MG63 (cell line): ENCODE measurements around the gene REXO2. TPM values are rescaled to one million over a fixed set of nuclear protein-coding genes. Genes with fewer than 3 reads are reported as not detected.
A peak's percentile ranks its signal among the peaks of the same experiment; 100 is the strongest.

Experiments
- DNase-seq: peaks from one replicate; pipeline ENCODE4 v3.0.0-alpha.2; 2020
- H3K27me3 ChIP-seq: fragments of 250-450 bp; sonication (Bioruptor Pico); 2 replicates; pipeline ENCODE4 v1.5.1; 2020; ENCODE audit warnings: mild to moderate bottlenecking, moderate library complexity
- H3K36me3 ChIP-seq: fragments of 250-450 bp; sonication (Bioruptor Pico); 2 replicates; pipeline ENCODE4 v1.5.1; 2020; ENCODE audit warnings: mild to moderate bottlenecking, moderate library complexity
- H3K4me3 ChIP-seq: fragments of 250-450 bp; sonication (Bioruptor Pico); 2 replicates; pipeline ENCODE4 v1.5.1; 2020; ENCODE audit warnings: mild to moderate bottlenecking, moderate library complexity
- H3K9me3 ChIP-seq: fragments of 250-450 bp; sonication (Bioruptor Pico); 2 replicates; pipeline ENCODE4 v1.5.1; 2020; ENCODE audit warnings: mild to moderate bottlenecking, moderate library complexity
- total RNA-seq: library from RNA; depleted of rRNA; stranded (reverse); fragments of >200 nt; shearing (Covaris generic); gene quantifications from 2 replicates; pipeline ENCODE4 v1.2.3, GENCODE V29; 2014; ENCODE audit warnings: low replicate concordance; rRNA removed

REXO2 gene
- total RNA-seq = 172 and 215 TPM in 2 replicates

DNA sequence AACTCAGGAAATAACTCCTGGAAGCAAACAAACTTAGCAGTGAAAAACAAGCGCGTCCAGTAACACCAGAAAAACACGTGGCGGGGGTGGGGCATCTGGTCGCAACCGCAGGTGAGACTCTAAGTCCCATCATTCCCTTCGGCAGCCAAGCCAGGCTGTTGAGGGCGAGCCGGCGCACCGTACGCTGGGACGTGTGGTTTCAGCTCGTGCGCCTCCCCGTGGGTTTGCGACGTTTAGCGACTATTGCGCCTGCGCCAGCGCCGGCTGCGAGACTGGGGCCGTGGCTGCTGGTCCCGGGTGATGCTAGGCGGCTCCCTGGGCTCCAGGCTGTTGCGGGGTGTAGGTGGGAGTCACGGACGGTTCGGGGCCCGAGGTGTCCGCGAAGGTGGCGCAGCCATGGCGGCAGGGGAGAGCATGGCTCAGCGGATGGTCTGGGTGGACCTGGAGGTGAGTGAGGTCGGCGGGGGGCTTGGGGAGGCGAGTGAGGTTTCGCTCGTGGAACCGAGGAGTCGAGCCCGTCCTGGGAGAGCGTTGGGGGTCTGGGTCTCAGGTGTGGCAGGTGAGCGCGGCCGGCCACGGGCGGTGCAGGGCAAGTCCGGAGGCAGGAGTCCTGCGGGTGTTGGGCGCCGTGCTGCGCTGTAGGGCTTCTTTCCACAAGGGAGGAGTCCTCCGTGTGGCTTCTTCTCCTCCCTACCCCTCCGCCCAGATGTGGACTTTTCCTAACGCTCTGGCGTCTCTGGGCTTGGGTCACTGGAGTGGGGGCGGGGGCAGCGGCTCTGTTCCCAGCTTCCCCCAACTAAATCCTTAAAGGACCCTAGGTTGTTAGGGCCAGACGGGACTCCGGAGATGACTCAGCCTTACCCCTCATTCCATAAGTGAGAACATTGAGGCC lies at the start of gene REXO2:
REXO2 (plus strand) TSS at position 239 of the 892 bp plus-strand sequence; CDS start at position 301, 62 bp downstream.
- Histone ChIP-seq H3K36me3 (peaks cover 13% of the 10 kb centered on the region), H3K9me3 (no peaks in the 10 kb centered on the region), H3K27me3 (no peaks in the 10 kb centered on the region), H3K4me3 (peak within 1 kb of the TSS; percentile 83)
- peak; percentile 94 for DNase-seq

DNA sequence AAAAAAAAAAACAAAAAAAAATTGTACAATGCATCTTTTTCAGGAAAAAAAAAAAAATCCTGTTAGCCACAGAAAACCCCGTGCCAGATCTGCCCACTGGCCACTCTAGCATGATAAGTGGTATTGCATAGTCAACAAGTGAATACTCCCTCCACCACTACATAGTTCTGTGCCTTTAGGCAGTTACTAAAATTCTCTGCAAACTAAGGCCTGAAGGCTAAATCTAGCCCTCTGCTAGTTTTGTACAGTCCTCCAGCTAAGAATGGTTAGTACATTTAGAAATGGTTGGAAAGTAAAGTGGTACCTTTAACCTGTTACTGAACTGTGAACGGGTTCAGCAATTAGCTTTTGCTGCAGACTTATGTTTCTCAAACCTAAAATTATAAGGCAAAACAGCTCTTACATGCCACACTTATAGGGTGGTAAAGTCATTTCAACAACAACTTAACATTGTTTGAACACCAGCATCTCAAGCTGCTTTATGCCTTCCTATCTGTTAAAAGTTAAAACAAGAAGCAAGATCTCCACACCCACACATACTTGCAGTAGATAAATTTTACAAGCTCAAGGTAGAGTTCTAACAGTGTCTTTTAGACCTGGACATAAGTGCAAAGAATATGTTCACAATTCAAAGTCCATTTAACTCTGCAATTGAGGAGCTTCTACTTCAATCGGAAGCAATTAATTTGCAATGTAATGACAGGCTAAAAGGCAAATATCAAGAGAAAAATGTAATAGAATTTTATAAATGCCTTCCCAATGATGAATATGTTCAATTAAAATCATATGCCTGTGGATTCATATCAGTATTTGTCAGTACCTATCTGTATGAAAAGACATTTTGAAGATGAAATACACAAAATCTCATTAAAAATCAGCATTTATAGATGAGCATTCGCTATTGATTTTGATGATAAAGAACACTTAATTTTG lies 46.3 kb upstream of the REXO2 start:
- Histone ChIP-seq H3K27me3 (no peaks in the 10 kb centered on the region), H3K9me3 (peaks cover 8% of the 10 kb centered on the region), H3K4me3 (no peak overlapping the region), H3K36me3 (no peaks in the 10 kb centered on the region)
- DNase-seq = no peak

DNA sequence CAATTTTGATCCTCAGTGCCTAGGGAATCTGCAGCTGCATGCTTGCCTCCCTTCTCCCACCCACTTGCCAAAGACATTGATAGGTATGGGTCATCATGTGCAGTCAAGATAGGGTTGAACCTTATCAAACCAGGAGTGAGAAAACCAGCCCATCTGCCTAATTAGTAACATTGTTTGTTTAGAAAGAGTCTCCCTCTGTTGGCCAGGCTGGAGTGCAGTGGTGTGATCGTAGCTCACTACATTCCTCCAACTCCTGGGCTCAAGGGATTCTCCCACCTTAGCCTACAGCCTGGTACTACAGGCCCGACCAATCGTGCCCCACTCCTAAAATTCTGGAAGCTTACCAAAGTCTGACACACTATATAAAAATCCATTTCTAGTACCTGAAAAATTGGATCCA lies 43.5 kb upstream of the REXO2 start:
- no peaks in the 10 kb centered on the region; the same call in none of the 2 replicates for H3K36me3 ChIP-seq
- H3K27me3 ChIP-seq = no peaks in the 10 kb centered on the region
- peaks cover 8% of the 10 kb centered on the region for H3K9me3 ChIP-seq
- DNase-seq = no peak
- H3K4me3 ChIP-seq = no peak overlapping the region

DNA sequence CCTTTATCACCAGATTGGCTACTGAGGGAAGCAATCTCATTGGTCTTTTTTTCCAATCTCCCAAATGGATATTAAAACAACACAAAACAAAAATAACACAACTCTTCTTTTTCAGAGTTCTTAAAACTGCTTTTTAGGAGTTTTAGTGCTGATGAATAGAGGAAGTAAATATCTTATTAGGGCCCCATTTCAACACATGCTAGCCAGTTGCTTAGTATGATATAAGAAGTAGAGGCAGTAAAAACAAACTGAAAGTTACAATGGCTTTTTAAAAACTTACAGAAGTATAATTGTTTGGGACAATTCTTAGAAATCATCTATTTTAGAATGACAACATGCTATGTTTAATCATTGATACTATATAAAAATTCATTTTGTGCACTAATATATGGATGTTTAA lies 42.4 kb upstream of the REXO2 start:
- H3K27me3 ChIP-seq = no peaks in the 10 kb centered on the region
- peaks cover 3% of the 10 kb centered on the region for H3K36me3 ChIP-seq
- no peak overlapping the region for H3K4me3 ChIP-seq
- H3K9me3 ChIP-seq = peaks cover 8% of the 10 kb centered on the region
- DNase-seq = no peak

DNA sequence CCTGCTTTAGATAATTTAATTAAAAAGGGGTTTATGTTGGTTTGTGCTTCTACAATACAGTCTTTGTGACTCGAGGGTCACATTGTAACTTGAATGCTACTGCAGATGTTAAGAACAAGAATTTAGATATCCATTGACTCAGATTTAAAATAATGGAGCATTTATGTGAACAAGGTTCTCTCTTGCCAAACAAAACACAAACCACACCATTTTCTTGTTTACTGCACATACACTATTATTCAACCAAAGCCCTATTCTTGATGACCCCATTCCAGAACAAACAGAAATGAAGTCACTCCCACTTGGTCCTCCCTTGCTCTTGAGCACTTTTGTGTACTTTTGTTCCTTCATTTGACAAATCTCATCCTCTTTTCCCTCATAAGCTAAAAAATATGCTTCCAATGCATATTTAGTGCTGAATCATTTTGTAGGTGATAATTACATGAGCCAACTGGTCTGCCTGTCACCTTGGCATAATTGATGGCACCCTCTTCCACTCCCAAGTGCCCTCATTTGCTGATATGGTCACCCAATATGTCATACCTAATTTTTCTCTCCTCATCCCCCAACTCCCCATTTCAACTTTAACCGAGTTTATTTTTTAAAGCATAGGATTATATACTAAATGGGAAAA lies 41.8 kb upstream of the REXO2 start:
- H3K27me3 ChIP-seq = no peaks in the 10 kb centered on the region
- H3K9me3 ChIP-seq = peaks cover 8% of the 10 kb centered on the region
- no peak overlapping the region for H3K4me3 ChIP-seq
- no peak for DNase-seq
- H3K36me3 ChIP-seq = peaks cover 4% of the 10 kb centered on the region

DNA sequence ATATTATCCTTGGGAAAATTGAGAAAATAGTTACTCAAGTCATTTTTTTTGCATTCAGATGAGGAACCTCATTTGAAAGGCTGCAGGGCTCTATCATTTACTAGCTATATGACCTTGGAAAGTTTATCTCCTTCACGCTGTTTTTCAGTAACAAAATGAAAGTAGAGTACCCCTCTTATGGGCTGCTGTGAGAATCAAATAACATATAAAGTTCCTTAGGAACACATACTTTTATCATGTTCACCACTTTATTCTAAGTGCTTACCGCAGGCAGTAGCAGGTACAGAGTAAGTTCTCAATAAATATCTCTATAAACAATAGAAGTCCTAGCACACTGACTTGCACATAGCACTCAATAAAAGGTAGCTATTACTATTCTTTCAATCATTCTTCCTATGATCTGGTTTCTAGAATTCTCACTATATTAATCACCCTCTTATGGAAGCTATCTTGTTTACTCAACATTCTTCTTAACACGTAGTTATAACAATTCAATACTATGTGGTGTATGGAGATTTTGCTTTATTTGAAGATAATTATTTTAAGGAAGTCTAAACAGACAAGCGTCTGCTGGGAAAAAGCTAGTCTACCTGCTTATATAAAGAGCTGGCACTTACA lies 40.9 kb upstream of the REXO2 start:
- Histone ChIP-seq H3K36me3 (peaks cover 13% of the 10 kb centered on the region), H3K4me3 (no peak overlapping the region), H3K27me3 (no peaks in the 10 kb centered on the region), H3K9me3 (peaks cover 8% of the 10 kb centered on the region)
- no peak for DNase-seq

DNA sequence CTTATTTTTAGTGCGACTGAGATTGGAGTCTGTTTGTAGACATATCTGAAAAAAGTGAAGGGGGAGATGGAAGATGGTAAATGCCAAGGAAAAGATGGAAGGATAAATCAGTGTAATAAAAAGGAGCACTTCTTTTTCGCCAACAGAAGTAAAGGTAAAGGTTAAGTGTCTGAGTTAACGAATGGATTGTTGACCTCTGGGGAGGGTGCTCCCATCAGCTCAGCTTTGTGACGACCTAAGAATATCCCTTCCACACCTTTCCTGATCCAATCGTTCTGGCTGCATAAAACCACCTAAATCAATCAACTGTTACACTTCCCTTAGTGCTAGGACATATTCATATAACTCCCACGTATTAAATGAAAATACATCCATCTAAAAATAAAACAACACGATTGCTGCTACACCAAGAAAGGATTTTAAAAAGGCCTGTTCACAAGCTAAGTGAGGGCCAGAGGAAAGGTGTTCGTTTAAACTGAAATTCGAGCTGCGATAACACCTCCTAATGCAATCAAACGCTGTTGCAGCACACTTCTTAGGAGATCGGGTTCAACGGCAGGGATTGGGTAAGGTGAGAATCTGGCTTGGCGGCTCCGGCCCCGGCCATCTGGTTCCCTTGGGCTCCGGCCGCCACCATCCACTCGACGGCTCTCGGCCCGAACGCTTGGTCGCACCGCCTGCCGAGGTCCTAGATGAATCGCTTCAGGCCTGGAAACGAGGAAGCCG lies 39.6 kb upstream of the REXO2 start:
- H3K9me3 ChIP-seq = peaks cover 8% of the 10 kb centered on the region
- no peaks in the 10 kb centered on the region for H3K27me3 ChIP-seq
- peak overlapping the region; percentile 84 for H3K4me3 ChIP-seq
- no peak for DNase-seq
- peaks cover 24% of the 10 kb centered on the region for H3K36me3 ChIP-seq

DNA sequence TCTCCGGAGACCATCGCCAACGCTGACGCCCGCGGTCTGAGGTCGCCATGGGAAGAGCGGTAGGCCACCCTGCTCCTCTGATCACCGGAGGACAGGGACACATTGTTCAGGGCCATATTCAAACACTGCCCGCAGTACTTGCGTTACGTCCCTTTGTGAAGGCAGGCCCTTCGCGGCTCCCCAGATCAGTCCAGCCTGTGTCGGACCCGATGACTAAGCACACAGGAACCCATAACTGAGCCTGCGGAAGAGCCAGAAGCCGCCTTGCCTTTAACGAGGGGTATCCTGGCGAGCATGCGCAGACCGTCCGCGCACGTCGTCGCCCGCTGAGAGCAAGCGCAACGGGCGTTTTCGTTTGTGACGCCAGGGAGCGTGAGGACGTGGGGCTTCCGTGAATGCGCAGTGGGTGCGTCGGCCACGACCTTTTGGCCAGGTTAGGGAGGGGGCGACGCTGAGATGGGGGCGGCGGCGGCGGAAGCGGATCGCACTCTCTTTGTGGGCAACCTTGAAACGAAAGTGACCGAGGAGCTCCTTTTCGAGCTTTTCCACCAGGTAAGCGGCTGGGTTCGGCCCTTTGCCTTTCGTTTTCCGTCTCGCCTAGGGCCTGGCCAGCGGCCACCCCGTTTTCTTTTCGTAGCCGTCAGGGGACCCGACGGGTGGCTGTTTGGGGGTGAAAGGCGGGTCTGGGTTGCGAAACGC lies 38.9 kb upstream of the REXO2 start, which contains the start of the genes C11orf71 and RBM7:
C11orf71 (minus strand) TSS at position 296 of the 699 bp plus-strand sequence; CDS start at position 116, 180 bp downstream.
RBM7 (plus strand) TSS at position 451 of the 699 bp plus-strand sequence; CDS start at position 457, 6 bp downstream.
- Histone ChIP-seq H3K27me3 (no peaks in the 10 kb centered on the region), H3K9me3 (peaks cover 8% of the 10 kb centered on the region), H3K36me3 (peaks cover 31% of the 10 kb centered on the region), H3K4me3 (peak within 1 kb of the TSS; percentile 84)
- peak; percentile 98 for DNase-seq

DNA sequence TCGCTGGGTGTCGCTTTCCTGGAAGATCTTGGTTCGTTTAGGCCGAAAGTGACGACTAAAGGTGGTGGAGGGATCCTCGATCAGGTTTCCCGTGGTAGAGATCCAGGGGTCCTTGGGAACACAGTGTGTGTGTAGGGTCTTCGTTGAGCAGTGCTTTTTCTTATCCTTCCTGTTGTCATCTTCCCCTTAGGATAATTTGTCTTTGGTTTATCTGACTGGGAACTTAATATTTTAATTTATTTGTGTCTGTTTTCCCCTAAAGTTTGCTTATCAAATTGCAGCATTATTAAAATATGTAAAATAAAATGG lies 38.4 kb upstream of the REXO2 start:
- Histone ChIP-seq H3K27me3 (no peaks in the 10 kb centered on the region), H3K36me3 (peaks cover 35% of the 10 kb centered on the region), H3K9me3 (peaks cover 8% of the 10 kb centered on the region), H3K4me3 (peak overlapping the region; percentile 84)
- no peak for DNase-seq

DNA sequence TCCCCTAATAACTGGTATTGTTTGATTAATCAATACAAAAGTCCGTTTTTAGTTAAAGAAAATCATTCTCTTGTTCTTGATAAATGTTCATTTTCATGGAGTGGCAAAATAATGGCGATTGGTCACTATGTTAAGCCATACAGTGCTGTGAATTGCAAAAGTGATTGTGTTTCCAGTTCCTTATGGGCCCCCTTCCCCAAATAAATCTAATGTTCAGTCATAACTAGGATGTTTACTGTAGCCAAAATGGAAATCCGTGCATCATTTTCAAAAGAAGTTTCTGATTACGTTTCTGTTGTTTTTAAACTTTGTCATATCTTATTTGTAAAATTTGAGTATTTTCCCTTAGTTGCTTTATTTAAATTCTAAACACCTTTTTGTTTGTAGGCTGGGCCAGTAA lies 38.0 kb upstream of the REXO2 start:
- Histone ChIP-seq H3K4me3 (peak overlapping the region; percentile 84), H3K9me3 (peaks cover 8% of the 10 kb centered on the region), H3K27me3 (no peaks in the 10 kb centered on the region), H3K36me3 (peaks cover 39% of the 10 kb centered on the region)
- DNase-seq = no peak

DNA sequence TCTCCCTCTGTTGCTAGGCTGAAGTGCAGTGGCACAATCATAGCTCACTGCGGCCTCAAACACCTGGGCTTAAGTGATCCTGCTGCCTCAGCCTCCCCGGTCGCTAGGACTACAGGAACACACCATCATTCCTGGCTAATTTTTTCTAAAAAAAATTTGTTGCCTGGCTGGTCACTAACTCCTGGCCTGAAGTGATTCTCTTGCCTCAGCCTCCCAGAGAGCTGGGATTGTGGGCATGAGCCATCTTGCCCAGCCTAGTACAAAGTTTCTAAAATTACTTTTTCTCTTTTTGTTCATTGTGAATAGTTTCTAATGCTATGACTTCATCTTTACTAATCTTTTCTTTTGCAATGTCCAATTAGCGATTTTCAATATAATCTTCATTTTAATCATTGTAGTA lies 26.3 kb upstream of the REXO2 start:
- peaks cover 33% of the 10 kb centered on the region for H3K36me3 ChIP-seq
- H3K9me3 ChIP-seq = no peaks in the 10 kb centered on the region
- H3K27me3 ChIP-seq = no peaks in the 10 kb centered on the region
- no peak overlapping the region for H3K4me3 ChIP-seq
- no peak for DNase-seq

DNA sequence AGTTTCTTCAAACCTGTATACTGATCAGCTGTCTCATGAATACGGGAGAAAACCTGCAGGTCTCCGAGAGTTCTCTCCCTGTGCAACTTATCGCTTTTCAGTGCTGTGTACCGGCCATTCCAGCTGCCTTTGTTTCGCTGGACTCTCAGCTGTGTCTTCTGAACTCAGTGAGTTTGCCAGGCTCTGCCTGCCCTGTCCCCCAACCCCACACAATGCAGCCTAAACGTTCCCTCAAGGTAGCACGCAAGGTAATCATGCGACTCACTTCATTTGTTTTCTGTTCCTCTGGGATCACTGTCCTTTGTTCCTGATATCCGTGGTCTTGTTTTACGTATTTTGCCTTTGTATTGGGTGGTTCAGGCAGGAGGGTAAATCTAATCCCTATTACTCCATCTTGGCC lies 25.3 kb upstream of the REXO2 start:
- Histone ChIP-seq H3K9me3 (no peaks in the 10 kb centered on the region), H3K27me3 (no peaks in the 10 kb centered on the region), H3K4me3 (no peak overlapping the region), H3K36me3 (peaks cover 27% of the 10 kb centered on the region)
- DNase-seq = no peak

DNA sequence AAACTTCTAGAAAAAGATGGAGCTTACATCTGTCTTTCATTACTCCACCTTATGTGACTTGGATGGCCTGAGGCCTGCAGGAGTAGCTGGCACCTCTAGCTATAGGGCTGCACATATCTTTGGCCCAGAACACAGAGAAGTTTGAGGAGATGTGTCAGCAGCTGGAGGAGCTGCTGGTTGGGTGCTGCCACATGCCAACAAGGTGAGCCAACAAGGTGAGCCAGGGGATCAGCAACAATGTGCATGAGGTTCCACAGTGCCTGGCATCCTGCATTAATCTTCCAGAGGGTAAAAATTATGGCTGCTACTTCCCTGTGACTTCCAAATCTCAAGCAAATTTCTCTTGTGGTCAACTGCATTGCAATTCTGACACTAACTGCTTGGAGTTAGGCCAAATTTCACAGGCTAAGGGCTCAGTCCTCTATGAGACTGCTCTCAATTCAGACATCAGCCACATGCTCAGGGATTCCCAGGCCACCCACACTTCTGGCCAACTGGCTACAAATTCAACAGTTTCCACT lies 22.8 kb upstream of the REXO2 start:
- Histone ChIP-seq H3K36me3 (peaks cover 8% of the 10 kb centered on the region), H3K4me3 (no peak overlapping the region), H3K9me3 (no peaks in the 10 kb centered on the region), H3K27me3 (no peaks in the 10 kb centered on the region)
- DNase-seq = no peak

DNA sequence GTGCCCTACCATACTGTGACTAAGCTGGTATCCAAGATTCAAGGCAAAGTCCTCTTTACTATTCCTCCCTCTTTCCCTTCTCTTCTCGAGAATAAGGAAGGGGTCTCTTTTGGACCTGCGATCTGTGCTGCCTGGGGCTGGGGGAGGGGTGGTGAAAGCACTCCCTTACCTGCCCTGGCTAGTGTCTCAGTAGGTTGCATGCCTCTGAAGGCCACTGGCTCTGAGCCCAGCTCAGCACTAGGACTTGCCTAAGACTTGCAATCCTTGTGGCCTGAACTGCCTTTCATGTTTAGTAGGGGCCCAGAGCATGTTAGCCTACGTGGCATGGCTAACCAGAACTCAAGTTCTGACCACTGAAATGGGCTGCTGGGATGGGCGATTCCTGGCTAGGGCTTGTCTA lies 13.0 kb upstream of the REXO2 start:
- H3K4me3 ChIP-seq = no peak overlapping the region
- no peak for DNase-seq
- H3K36me3 ChIP-seq = no peaks in the 10 kb centered on the region; the same call in 1 of the 2 replicates
- H3K9me3 ChIP-seq = no peaks in the 10 kb centered on the region
- no peaks in the 10 kb centered on the region for H3K27me3 ChIP-seq

DNA sequence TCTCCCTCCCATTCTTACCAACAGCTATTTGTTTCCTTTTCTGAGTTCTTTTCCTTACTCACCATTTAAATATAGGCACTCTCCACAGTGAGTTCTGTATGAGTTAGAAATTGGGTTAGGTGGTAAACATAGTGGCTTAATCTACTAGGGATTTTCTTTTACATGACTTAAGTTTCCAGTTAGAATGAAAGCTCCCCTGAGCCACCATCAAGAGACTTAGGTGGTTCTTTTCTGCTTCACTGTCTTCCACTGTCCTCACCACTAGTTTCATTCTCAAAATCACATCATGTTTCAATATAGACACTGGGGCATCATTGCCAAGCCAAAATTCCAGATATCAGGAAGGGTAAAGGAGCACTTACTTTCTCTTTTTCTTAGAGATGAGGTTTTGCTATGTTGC lies 9.0 kb upstream of the REXO2 start:
- no peak for DNase-seq
- Histone ChIP-seq H3K27me3 (no peaks in the 10 kb centered on the region), H3K9me3 (no peaks in the 10 kb centered on the region), H3K4me3 (no peak overlapping the region), H3K36me3 (no peaks in the 10 kb centered on the region; the same call in 1 of the 2 replicates)
